Measurements from ENCODE around the gene ROGDI. TPM values are rescaled to one million over a fixed set of nuclear protein-coding genes. Genes with fewer than 3 reads are reported as not detected.

The ROGDI gene
- total and polyA plus RNA-seq, 7 donors, result 23.4 to 72.8 (median 47.9) TPM

DNA sequence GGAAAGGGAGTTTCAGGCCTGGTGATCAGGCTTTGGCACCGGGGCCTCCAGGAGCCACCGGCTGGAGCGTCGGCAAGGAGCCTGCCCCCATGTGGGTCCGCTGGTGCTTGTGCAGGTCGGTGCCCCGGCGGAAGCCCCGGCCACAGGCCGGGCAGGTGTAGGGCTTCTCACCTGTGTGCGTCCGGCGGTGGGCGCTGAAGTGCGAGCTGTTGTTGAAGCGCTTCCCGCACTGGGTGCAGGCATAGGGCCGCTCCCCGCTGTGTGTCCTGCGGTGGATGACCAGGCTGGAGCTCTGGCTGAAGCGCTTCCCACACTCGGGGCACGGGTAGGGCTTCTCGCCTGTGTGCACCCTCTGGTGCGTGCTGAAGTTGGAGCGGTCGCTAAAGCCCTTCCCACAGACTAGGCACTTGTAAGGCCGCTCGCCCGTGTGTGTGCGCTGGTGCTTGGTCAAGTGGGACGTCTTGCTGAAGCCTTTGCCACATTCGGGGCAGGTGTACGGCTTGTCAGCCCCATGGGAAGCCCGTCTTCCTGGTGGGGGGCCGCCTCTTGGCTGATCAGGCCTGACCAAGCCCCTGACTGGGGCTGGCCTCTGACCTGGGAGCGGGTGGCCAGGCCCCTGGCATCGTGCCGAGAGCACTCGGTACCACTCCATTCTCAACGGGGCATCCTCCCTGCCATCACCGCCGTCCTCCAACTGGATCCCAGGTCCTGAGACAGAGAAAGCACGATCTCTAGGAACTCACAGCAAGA lies 49.9 kb downstream of the ROGDI start:
- no peak overlapping the region for H3K27ac ChIP-seq
- 92 to 96% methylated on average over 44 of the region's 44 CpGs for WGBS, 2 donors
- intact Hi-C loops (cut with DNase I), result no loop called here
- no peak for TF ChIP-seq EP300 (IDR thresholded peaks at IDR 0.05)
- TF ChIP-seq, protein P1, sequence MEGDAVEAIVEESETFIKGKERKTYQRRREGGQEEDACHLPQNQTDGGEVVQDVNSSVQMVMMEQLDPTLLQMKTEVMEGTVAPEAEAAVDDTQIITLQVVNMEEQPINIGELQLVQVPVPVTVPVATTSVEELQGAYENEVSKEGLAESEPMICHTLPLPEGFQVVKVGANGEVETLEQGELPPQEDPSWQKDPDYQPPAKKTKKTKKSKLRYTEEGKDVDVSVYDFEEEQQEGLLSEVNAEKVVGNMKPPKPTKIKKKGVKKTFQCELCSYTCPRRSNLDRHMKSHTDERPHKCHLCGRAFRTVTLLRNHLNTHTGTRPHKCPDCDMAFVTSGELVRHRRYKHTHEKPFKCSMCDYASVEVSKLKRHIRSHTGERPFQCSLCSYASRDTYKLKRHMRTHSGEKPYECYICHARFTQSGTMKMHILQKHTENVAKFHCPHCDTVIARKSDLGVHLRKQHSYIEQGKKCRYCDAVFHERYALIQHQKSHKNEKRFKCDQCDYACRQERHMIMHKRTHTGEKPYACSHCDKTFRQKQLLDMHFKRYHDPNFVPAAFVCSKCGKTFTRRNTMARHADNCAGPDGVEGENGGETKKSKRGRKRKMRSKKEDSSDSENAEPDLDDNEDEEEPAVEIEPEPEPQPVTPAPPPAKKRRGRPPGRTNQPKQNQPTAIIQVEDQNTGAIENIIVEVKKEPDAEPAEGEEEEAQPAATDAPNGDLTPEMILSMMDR (IDR thresholded peaks at IDR 0.05), result no peak
- TF ChIP-seq POLR2A (IDR thresholded peaks at IDR 0.05), result no peak
- TF ChIP-seq POLR2AphosphoS5 (IDR thresholded peaks at IDR 0.05), result no peak
- no peaks in the 10 kb centered on the region for H3K27me3 ChIP-seq
- no peak overlapping the region for H3K4me3 ChIP-seq
- H3K36me3 ChIP-seq, result peaks cover 40 to 79% (median 62%) of the 10 kb centered on the region in 4 donors
- no peaks in the 10 kb centered on the region for H3K9me3 ChIP-seq
- DNase-seq, result no peak
- H3K4me1 ChIP-seq, result peaks cover 0 to 2% (median under 1%) of the 10 kb centered on the region in 4 donors

- intact Hi-C loops (cut with DNase I), result no loop called here
- Histone ChIP-seq H3K36me3 (peaks cover 40 to 63% (median 54%) of the 10 kb centered on the region in 4 donors), H3K27ac (no peak overlapping the region), H3K4me1 (peaks cover 0 to 15% (median 11%) of the 10 kb centered on the region in 4 donors), H3K9me3 (no peaks in the 10 kb centered on the region), H3K27me3 (no peaks in the 10 kb centered on the region), H3K4me3 (no peak overlapping the region)
- no peak for DNase-seq
- no peak for TF ChIP-seq EP300 (IDR thresholded peaks at IDR 0.05)
- TF ChIP-seq, protein P1 (IDR thresholded peaks at IDR 0.05), result no peak
- TF ChIP-seq POLR2AphosphoS5 (IDR thresholded peaks at IDR 0.05), result no peak
- no peak for TF ChIP-seq POLR2A (IDR thresholded peaks at IDR 0.05)
- WGBS, 2 donors, result 88 to 91% methylated on average over 8 of the region's 8 CpGs
These were observed 51.5 kb downstream of the ROGDI start for GRCh38 chr16:4750896-4751295.

GRCh38 chr16:4749700-4750257 lies 52.7 kb downstream of the ROGDI start:
- WGBS, 2 donors, result 86 to 92% methylated on average over 10 of the region's 10 CpGs
- TF ChIP-seq EP300 (IDR thresholded peaks at IDR 0.05) (no peak), POLR2A (IDR thresholded peaks at IDR 0.05) (no peak), POLR2AphosphoS5 (IDR thresholded peaks at IDR 0.05) (no peak)
- TF ChIP-seq, protein P1 (IDR thresholded peaks at IDR 0.05), result no peak
- H3K4me1 ChIP-seq, result peaks cover 0 to 15% (median 11%) of the 10 kb centered on the region in 4 donors
- DNase-seq, result no peak
- H3K27ac ChIP-seq, result no peak overlapping the region
- no peaks in the 10 kb centered on the region for H3K9me3 ChIP-seq
- H3K4me3 ChIP-seq, result no peak overlapping the region
- H3K36me3 ChIP-seq, result peaks cover 29 to 52% (median 43%) of the 10 kb centered on the region in 4 donors
- intact Hi-C loops (cut with DNase I), result no loop called here
- H3K27me3 ChIP-seq, result no peaks in the 10 kb centered on the region

- DNase-seq, result no peak
- intact Hi-C loops (cut with DNase I), result no loop called here
- TF ChIP-seq, protein P1 (IDR thresholded peaks at IDR 0.05), result no peak
- TF ChIP-seq POLR2A (IDR thresholded peaks at IDR 0.05) (no peak), EP300 (IDR thresholded peaks at IDR 0.05) (no peak)
- no peak overlapping the region for H3K4me3 ChIP-seq
- no peaks in the 10 kb centered on the region for H3K27me3 ChIP-seq
- peaks cover 25 to 44% (median 36%) of the 10 kb centered on the region in 4 donors for H3K36me3 ChIP-seq
- no peaks in the 10 kb centered on the region for H3K9me3 ChIP-seq
- H3K27ac ChIP-seq, result no peak overlapping the region
- WGBS, 2 donors, result 91 to 93% methylated on average over 16 of the region's 16 CpGs
- H3K4me1 ChIP-seq, result peaks cover 0 to 15% (median 11%) of the 10 kb centered on the region in 4 donors
These were observed 53.6 kb downstream of the ROGDI start for GRCh38 chr16:4748682-4749411.

All from sigmoid colon (tissue), 7 donors.